ENCODE results near the gene MIS12. TPM values are rescaled to one million over a fixed set of nuclear protein-coding genes. Genes with fewer than 3 reads are reported as not detected.

The MIS12 gene, protein sequence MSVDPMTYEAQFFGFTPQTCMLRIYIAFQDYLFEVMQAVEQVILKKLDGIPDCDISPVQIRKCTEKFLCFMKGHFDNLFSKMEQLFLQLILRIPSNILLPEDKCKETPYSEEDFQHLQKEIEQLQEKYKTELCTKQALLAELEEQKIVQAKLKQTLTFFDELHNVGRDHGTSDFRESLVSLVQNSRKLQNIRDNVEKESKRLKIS
- 13.3 and 16.8 TPM in 2 replicates for total RNA-seq (2014; rRNA removed; shearing (Covaris generic); ENCODE audit: low replicate concordance)

- Histone ChIP-seq H3K4me3 (peak within 1 kb of the TSS; percentile 86), H3K36me3 (peaks cover 63% of the 10 kb centered on the region), H3K9me3 (no peaks in the 10 kb centered on the region), H3K27me3 (no peaks in the 10 kb centered on the region)
- peak; percentile 97 for DNase-seq
Observed at GRCh38 chr17:5486206-5487124, at the start of gene MIS12. TSS of gene MIS12 (plus strand) at chr17:5486566. CDS start at chr17:5488863, 2,297 bp downstream.

- no peak for DNase-seq
- H3K9me3 ChIP-seq: no peaks in the 10 kb centered on the region
Observed at GRCh38 chr17:5437721-5438317, 48.5 kb upstream of the MIS12 start.

GRCh38 chr17:5438716-5439445 is 47.5 kb upstream of the MIS12 start, which contains the start of gene C1QBP:
TSS of gene C1QBP (minus strand) at chr17:5439155. CDS start at chr17:5439073, 82 bp downstream.
- peak; percentile 79 for DNase-seq

More at GRCh38 chr17:5437721-5438317, 48.5 kb upstream of the MIS12 start:
- peak overlapping the region; percentile 74 for H3K4me3 ChIP-seq
- H3K36me3 ChIP-seq: peaks cover 49% of the 10 kb centered on the region
- no peaks in the 10 kb centered on the region for H3K27me3 ChIP-seq

GRCh38 chr17:5439446-5439764 is 47.0 kb upstream of the MIS12 start:
- Histone ChIP-seq H3K9me3 (no peaks in the 10 kb centered on the region), H3K36me3 (peaks cover 35% of the 10 kb centered on the region), H3K4me3 (peak overlapping the region; percentile 74), H3K27me3 (no peaks in the 10 kb centered on the region)
- DNase-seq: no peak

More at GRCh38 chr17:5438716-5439445, 47.5 kb upstream of the MIS12 start, which contains the start of gene C1QBP:
- Histone ChIP-seq H3K36me3 (peaks cover 38% of the 10 kb centered on the region), H3K9me3 (no peaks in the 10 kb centered on the region), H3K27me3 (no peaks in the 10 kb centered on the region), H3K4me3 (peak within 1 kb of the TSS; percentile 74)

DNA sequence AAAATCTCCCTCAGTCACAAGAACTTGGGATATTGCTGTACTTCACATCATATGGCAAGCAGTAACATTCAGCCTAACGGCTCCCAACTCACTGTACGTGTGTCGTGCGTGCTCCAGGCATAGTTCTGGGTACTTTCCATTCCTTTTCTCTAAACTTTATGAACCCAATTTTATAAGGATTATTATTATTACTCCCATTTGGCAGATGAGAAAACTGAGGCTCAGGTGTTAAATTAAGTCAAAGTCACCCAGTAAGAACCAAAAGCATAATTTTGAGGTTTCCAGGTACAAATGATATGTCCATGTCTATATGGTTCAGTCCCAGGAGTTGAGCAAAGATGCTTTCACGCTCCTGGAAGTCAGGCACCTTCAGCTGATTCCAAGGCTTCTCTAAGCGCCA is 42.6 kb upstream of the MIS12 start:
- DNase-seq: no peak
- Histone ChIP-seq H3K27me3 (no peaks in the 10 kb centered on the region), H3K36me3 (peaks cover 5% of the 10 kb centered on the region; the same call in 1 of the 2 replicates), H3K9me3 (no peaks in the 10 kb centered on the region), H3K4me3 (no peak overlapping the region)

GRCh38 chr17:5444209-5444608 is 42.2 kb upstream of the MIS12 start:
- Histone ChIP-seq H3K9me3 (no peaks in the 10 kb centered on the region), H3K4me3 (no peak overlapping the region), H3K27me3 (no peaks in the 10 kb centered on the region), H3K36me3 (peaks cover 7% of the 10 kb centered on the region; the same call in 1 of the 2 replicates)
- no peak for DNase-seq

DNA sequence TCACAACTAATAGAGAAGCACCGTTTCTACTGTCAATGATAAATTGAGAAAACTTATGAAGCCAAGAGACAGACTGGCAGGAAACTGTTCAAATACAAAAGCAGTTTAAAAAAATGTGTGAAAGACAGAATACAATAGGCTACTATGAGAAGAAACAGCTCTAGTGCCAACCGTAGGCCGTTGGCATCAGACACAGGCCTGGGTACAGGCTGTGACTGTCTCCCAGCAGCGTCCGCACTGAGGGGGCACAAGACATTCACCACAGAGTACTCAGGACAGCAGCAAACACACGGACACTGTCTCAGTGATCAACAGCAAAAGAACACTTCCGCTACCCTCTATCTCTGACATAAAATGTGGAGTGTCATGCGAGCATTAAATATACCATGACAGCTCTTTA is 39.6 kb upstream of the MIS12 start:
- no peaks in the 10 kb centered on the region for H3K9me3 ChIP-seq

DNA sequence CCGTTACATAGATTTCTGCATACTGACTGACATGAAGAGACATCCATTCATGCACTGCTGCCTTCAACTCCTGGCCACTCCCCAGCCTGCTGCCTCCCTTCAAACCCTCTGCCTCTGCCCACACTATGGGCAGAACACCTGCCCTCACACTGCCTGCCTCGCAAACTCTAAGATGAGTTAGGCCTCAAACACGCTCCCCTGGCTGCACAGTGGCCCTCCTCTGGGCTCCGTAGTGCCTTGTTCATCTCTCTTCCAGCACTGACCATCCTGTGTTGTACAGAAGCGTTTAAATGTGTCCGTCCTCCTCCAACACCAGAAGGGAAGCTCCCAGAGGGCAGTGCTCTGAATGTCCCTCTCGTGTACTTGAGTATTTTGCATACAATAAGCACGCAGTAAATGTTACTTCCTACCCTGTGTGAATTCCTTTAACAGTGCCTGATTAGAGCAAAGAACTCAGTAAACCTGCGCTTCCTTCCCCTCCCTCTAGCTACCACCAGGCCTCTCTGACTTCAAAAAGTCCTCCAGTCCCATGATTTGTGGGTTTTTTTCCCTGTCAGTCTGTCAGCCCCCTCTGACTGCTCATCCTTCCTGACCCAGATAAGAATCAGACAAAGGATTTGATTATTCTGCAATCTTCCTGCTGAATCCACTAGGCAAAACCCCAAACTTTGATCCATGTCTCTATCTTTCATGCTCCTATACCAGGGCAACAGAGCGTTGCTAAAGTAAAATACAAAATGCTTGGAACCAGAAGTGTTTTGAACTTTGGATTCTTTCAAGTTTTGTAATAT is 21.5 kb upstream of the MIS12 start:
- no peaks in the 10 kb centered on the region for H3K36me3 ChIP-seq
- DNase-seq: no peak
- H3K4me3 ChIP-seq: no peak overlapping the region
- no peaks in the 10 kb centered on the region for H3K27me3 ChIP-seq
- H3K9me3 ChIP-seq: no peaks in the 10 kb centered on the region

More for the DNA sequence above, 39.6 kb upstream of the MIS12 start:
- Histone ChIP-seq H3K4me3 (no peak overlapping the region), H3K27me3 (no peaks in the 10 kb centered on the region), H3K36me3 (peaks cover 10% of the 10 kb centered on the region)
- no peak for DNase-seq

- Histone ChIP-seq H3K36me3 (no peaks in the 10 kb centered on the region), H3K4me3 (no peak overlapping the region), H3K9me3 (no peaks in the 10 kb centered on the region), H3K27me3 (no peaks in the 10 kb centered on the region)
- DNase-seq: no peak
Observed at GRCh38 chr17:5466295-5466694, 20.1 kb upstream of the MIS12 start.

- Histone ChIP-seq H3K36me3 (no peaks in the 10 kb centered on the region), H3K27me3 (no peaks in the 10 kb centered on the region), H3K4me3 (peak overlapping the region; percentile 87), H3K9me3 (no peaks in the 10 kb centered on the region)
- DNase-seq: no peak
Observed at GRCh38 chr17:5467416-5467815, 18.9 kb upstream of the MIS12 start.

DNA sequence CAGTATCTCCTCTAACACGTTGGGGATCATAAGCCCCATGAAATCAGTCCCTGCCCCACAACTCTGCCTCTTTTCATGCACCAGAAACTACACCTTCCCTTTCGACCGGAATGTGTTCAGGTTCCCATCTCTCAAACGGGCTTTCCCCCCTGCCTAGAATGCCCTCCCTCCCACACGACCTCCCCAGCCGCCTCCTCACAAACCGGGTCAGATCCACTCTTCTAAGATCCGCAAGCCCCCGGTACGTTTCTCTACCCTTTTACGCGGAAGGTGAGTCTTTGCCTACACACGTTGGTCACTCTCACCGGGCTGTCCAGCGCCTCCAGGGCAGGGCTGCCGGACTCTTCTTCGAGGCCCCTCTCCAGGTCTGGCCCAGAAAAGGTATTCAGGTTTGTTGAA is 18.3 kb upstream of the MIS12 start:
- Histone ChIP-seq H3K4me3 (peak overlapping the region; percentile 87), H3K9me3 (no peaks in the 10 kb centered on the region), H3K27me3 (no peaks in the 10 kb centered on the region), H3K36me3 (0 out of 2 replicates have a peak, but pooled peaks cover 2% of the 10 kb centered on the region)
- DNase-seq: peak; percentile 4

GRCh38 chr17:5472511-5472910 is 13.9 kb upstream of the MIS12 start:
- Histone ChIP-seq H3K4me3 (no peak overlapping the region), H3K36me3 (peaks cover 18% of the 10 kb centered on the region), H3K9me3 (no peaks in the 10 kb centered on the region; the same call in 1 of the 2 replicates), H3K27me3 (no peaks in the 10 kb centered on the region)
- no peak for DNase-seq

DNA sequence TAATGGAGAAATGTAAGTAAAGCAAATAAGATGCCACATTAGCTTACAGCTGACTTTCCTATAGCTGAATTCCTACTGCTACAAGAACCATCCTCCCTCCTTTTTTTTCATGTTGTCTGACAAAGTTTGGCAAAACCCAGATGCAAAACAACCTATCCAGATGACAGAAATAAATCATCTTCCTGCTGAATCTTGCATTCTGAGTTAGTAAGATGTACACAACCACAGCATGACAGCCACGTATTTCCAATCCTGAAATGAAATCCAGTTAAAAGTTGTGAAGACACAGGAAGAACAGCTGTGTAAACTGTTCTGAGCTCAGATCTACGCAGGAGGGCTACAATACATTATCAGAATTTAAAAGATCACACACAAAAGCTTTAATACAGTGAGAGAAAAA is 12.5 kb upstream of the MIS12 start:
- H3K9me3 ChIP-seq: no peaks in the 10 kb centered on the region; the same call in 1 of the 2 replicates
- no peak for DNase-seq
- no peaks in the 10 kb centered on the region for H3K27me3 ChIP-seq
- peaks cover 32% of the 10 kb centered on the region for H3K36me3 ChIP-seq
- no peak overlapping the region for H3K4me3 ChIP-seq

DNA sequence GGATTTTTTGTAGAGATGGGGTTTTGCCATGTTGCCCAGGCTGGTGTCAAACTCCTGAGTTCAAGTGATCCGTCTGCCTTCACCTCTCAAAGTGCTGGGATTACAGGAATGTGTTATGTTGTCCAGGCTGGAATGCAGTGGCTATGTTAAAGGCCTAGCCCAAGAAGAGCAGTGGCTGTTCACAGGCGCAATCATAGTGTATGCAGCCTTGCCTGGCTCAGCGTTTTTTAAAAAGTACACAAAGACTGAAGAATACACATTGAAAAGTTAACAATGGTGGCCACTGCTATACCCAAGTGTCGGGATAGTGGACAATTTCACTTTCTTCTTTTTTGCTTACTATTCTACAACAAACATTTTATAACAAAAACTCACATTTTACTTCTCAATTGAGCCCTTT is 7.4 kb upstream of the MIS12 start:
- Histone ChIP-seq H3K4me3 (no peak overlapping the region), H3K9me3 (no peaks in the 10 kb centered on the region; the same call in 1 of the 2 replicates), H3K27me3 (no peaks in the 10 kb centered on the region), H3K36me3 (peaks cover 66% of the 10 kb centered on the region)
- no peak for DNase-seq

GRCh38 chr17:5480962-5481361 is 5.4 kb upstream of the MIS12 start:
- Histone ChIP-seq H3K36me3 (peaks cover 71% of the 10 kb centered on the region), H3K27me3 (no peaks in the 10 kb centered on the region), H3K4me3 (no peak overlapping the region), H3K9me3 (no peaks in the 10 kb centered on the region; the same call in 1 of the 2 replicates)
- DNase-seq: no peak

- DNase-seq: no peak
- peaks cover 70% of the 10 kb centered on the region for H3K36me3 ChIP-seq
- no peak overlapping the region for H3K4me3 ChIP-seq
- no peaks in the 10 kb centered on the region; the same call in 1 of the 2 replicates for H3K9me3 ChIP-seq
- no peaks in the 10 kb centered on the region for H3K27me3 ChIP-seq
Observed at GRCh38 chr17:5481451-5481850, 4.9 kb upstream of the MIS12 start.
